ENCODE data around the gene VAV3. TPM values are rescaled to one million over a fixed set of nuclear protein-coding genes. Genes with fewer than 3 reads are reported as not detected.

The VAV3 gene
- total and polyA plus RNA-seq, 9 of the 15 experiments (the other 6 are each of a cell fraction or from before 2014, with no cell fraction given), result not detected

DNA sequence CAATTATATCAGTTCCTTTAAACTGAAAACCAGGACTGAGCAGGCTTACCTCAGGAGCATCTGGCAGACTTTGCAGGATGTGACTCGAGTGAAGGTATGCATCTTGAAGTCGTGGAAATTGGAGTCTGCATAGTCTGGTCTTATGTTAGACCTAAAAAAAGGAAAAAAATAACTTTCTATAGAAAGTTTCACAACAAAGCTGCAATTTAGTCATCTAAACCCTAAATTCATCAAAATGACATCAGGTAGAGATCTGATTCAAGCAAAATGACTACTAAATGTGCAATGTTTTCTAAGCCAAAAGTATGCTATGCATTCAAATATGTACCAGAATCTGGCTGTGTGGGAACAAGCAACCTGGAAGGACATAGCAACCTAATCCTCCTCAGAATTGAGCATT lies 260.1 kb downstream of the VAV3 start:
- CTCF ChIA-PET (ENCODE audit: low intra/inter-chr PET ratio), result no interaction called here

DNA sequence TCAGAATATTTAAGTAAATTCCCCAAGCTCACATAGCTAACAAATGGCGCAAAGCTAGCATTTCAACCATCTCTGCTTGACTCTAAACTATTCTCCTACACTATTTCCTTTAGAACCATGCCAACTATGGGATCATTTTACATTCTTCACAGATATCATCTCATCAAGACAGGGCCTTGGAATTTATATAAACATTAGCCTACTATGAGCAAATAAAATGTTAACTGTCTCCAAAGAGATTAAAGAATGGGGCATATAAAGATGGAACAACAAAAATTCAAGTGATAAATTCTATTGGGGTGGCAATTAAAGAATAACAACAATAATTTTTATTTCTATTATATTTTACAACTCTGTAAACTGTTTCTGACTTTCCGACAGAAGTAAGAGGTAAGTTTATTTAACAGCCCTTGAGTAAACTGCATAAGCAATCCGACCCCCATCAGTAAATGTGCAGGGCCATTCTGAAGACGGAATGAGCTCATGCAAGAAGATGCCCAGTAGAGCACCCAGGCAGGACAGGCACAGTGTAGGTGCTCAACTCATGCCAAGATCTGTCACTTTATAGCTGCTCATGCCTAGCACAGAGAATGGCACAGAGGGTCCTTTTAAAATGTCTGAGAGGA lies 261.9 kb downstream of the VAV3 start:
- Histone ChIP-seq H3K79me2 (ENCODE audit: control insufficient read depth, insufficient read depth, low read length) (no peaks in the 10 kb centered on the region), H3K4me3 (no peak overlapping the region), H3K4me2 (ENCODE audit: insufficient read depth, low read length) (no peak overlapping the region), H3K36me3 (ENCODE audit: control insufficient read depth, insufficient read depth, low read length) (no peaks in the 10 kb centered on the region), H2AFZ (ENCODE audit: low read depth, low read length) (no peak overlapping the region), H4K20me1 (replicated peaks; ENCODE audit: control insufficient read depth, insufficient read depth, low read length) (no peaks in the 10 kb centered on the region), H3K27me3 (ENCODE audit: control insufficient read depth in 2 of 2, insufficient read depth in 2 of 2, low read length in 2 of 2) (no peaks in the 10 kb centered on the region), H3K9ac (ENCODE audit: insufficient read depth in 1 of 2, low read depth in 2 of 2, low read length in 2 of 2) (no peak overlapping the region), H3K4me1 (replicated peaks in 1 of 2; ENCODE audit: control insufficient read depth in 2 of 2, insufficient read depth in 2 of 2, low read length in 2 of 2) (no peaks in the 10 kb centered on the region), H3K9me3 (replicated peaks; ENCODE audit: control insufficient read depth, insufficient read depth, low read depth, low read length) (no peaks in the 10 kb centered on the region), H3K9me1 (ENCODE audit: control insufficient read depth, insufficient read depth, low read length) (no peaks in the 10 kb centered on the region), H3K27ac (ENCODE audit: extremely low read depth, low read depth, low read length) (no peak overlapping the region)
- ChIA-PET CTCF (ENCODE audit: low intra/inter-chr PET ratio) (no interaction called here), POLR2A (no interaction called here)
- in situ Hi-C loops (cut with MboI), result no loop called here
- no peak for DNase-seq (ENCODE audit: extremely low read depth in 1 of 4, low spot score in 3 of 4)
- FAIRE-seq, result no peak
- ATAC-seq, result no peak
- 0% methylated on average over 4 of the region's 4 CpGs for WGBS (ENCODE audit: insufficient coverage, low coverage, missing lambda C conversion rate)
- BruUV-seq (replicated peaks), result no TSS peak
- intact Hi-C loops (cut with micrococcal nuclease), result no loop called here
- TF ChIP-seq SMARCA5 (IDR thresholded peaks at IDR 0.05) (no peak), ZSCAN32 (CRISPR knock-in tag; IDR thresholded peaks at IDR 0.05) (no peak), HLTF (IDR thresholded peaks at IDR 0.05) (no peak), TEAD2 (tag; IDR thresholded peaks at IDR 0.05) (no peak), MCM3 (IDR thresholded peaks at IDR 0.05) (no peak), EWSR1 (IDR thresholded peaks at IDR 0.05; ENCODE audit: borderline replicate concordance, low read depth, partially characterized antibody) (no peak)
- TF ChIP-seq, protein P1, sequence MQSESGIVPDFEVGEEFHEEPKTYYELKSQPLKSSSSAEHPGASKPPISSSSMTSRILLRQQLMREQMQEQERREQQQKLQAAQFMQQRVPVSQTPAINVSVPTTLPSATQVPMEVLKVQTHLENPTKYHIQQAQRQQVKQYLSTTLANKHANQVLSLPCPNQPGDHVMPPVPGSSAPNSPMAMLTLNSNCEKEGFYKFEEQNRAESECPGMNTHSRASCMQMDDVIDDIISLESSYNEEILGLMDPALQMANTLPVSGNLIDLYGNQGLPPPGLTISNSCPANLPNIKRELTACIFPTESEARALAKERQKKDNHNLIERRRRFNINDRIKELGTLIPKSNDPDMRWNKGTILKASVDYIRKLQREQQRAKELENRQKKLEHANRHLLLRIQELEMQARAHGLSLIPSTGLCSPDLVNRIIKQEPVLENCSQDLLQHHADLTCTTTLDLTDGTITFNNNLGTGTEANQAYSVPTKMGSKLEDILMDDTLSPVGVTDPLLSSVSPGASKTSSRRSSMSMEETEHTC (IDR thresholded peaks at IDR 0.05), result no peak
- TF ChIP-seq, protein P2, sequence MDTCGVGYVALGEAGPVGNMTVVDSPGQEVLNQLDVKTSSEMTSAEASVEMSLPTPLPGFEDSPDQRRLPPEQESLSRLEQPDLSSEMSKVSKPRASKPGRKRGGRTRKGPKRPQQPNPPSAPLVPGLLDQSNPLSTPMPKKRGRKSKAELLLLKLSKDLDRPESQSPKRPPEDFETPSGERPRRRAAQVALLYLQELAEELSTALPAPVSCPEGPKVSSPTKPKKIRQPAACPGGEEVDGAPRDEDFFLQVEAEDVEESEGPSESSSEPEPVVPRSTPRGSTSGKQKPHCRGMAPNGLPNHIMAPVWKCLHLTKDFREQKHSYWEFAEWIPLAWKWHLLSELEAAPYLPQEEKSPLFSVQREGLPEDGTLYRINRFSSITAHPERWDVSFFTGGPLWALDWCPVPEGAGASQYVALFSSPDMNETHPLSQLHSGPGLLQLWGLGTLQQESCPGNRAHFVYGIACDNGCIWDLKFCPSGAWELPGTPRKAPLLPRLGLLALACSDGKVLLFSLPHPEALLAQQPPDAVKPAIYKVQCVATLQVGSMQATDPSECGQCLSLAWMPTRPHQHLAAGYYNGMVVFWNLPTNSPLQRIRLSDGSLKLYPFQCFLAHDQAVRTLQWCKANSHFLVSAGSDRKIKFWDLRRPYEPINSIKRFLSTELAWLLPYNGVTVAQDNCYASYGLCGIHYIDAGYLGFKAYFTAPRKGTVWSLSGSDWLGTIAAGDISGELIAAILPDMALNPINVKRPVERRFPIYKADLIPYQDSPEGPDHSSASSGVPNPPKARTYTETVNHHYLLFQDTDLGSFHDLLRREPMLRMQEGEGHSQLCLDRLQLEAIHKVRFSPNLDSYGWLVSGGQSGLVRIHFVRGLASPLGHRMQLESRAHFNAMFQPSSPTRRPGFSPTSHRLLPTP (IDR thresholded peaks at IDR 0.05; ENCODE audit: borderline replicate concordance, extremely low read depth, insufficient read length), result no peak
- TF ChIP-seq, protein P3, sequence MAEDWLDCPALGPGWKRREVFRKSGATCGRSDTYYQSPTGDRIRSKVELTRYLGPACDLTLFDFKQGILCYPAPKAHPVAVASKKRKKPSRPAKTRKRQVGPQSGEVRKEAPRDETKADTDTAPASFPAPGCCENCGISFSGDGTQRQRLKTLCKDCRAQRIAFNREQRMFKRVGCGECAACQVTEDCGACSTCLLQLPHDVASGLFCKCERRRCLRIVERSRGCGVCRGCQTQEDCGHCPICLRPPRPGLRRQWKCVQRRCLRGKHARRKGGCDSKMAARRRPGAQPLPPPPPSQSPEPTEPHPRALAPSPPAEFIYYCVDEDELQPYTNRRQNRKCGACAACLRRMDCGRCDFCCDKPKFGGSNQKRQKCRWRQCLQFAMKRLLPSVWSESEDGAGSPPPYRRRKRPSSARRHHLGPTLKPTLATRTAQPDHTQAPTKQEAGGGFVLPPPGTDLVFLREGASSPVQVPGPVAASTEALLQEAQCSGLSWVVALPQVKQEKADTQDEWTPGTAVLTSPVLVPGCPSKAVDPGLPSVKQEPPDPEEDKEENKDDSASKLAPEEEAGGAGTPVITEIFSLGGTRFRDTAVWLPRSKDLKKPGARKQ (CRISPR knock-in tag; IDR thresholded peaks at IDR 0.05), result no peak

More for the DNA sequence above, 260.1 kb downstream of the VAV3 start:
- H3K4me3 ChIP-seq, result no peak overlapping the region
- FAIRE-seq (no peak), DNase-seq (ENCODE audit: extremely low read depth in 1 of 4, low spot score in 3 of 4) (no peak), ATAC-seq (no peak)
- intact Hi-C loops (cut with micrococcal nuclease) (no loop called here), in situ Hi-C loops (cut with MboI) (no loop called here)
- no peaks in the 10 kb centered on the region for H3K9me1 ChIP-seq (ENCODE audit: control insufficient read depth, insufficient read depth, low read length)
- H4K20me1 ChIP-seq (replicated peaks; ENCODE audit: control insufficient read depth, insufficient read depth, low read length), result no peaks in the 10 kb centered on the region
- no peaks in the 10 kb centered on the region for H3K9me3 ChIP-seq (replicated peaks; ENCODE audit: control insufficient read depth, insufficient read depth, low read depth, low read length)
- no peak overlapping the region for H2AFZ ChIP-seq (ENCODE audit: low read depth, low read length)
- H3K27ac ChIP-seq (ENCODE audit: extremely low read depth, low read depth, low read length), result no peak overlapping the region
- H3K9ac ChIP-seq (ENCODE audit: insufficient read depth in 1 of 2, low read depth in 2 of 2, low read length in 2 of 2), result no peak overlapping the region
- H3K27me3 ChIP-seq (ENCODE audit: control insufficient read depth in 2 of 2, insufficient read depth in 2 of 2, low read length in 2 of 2), result no peaks in the 10 kb centered on the region
- H3K4me1 ChIP-seq (replicated peaks in 1 of 2; ENCODE audit: control insufficient read depth in 2 of 2, insufficient read depth in 2 of 2, low read length in 2 of 2), result no peaks in the 10 kb centered on the region
- no peaks in the 10 kb centered on the region for H3K79me2 ChIP-seq (ENCODE audit: control insufficient read depth, insufficient read depth, low read length)
- H3K36me3 ChIP-seq (ENCODE audit: control insufficient read depth, insufficient read depth, low read length), result no peaks in the 10 kb centered on the region
- WGBS (ENCODE audit: insufficient coverage, low coverage, missing lambda C conversion rate), result 0% methylated on average over 2 of the region's 2 CpGs
- no peak for TF ChIP-seq DNMT1 (IDR thresholded peaks at IDR 0.05)
- no peak for TF ChIP-seq DACH1 (IDR thresholded peaks at IDR 0.05; ENCODE audit: partially characterized antibody)
- no peak for TF ChIP-seq ZNF165 (CRISPR knock-in tag; IDR thresholded peaks at IDR 0.05; ENCODE audit: borderline replicate concordance)
- no peak for TF ChIP-seq BRCA1 (IDR thresholded peaks at IDR 0.05)
- TF ChIP-seq BRCA1 (CRISPR knock-in tag; IDR thresholded peaks at IDR 0.05), result no peak
- no TSS peak for BruUV-seq (replicated peaks)
- POLR2A ChIA-PET, result no interaction called here
- no peak overlapping the region for H3K4me2 ChIP-seq (ENCODE audit: insufficient read depth, low read length)
